H9 (cell line): ENCODE results near the gene NEK8. TPM values are rescaled to one million over a fixed set of nuclear protein-coding genes. Genes with fewer than 3 reads are reported as not detected.

Source experiments
- DNase-seq: peaks from one replicate; pipeline ENCODE4 v3.0.0-alpha.2; 2017
- H2AFZ ChIP-seq: one replicate; pipeline ENCODE4 v1.6.1; 2013; ENCODE audit warnings: mild to moderate bottlenecking, low read length, control low read depth, moderate library complexity
- H2AK5ac ChIP-seq: 2 replicates; pipeline ENCODE4 v1.6.1; 2013; ENCODE audit warnings: low read length, control low read depth, mixed read lengths; ENCODE audit not compliant: insufficient read length
- H2BK120ac ChIP-seq: one replicate; pipeline ENCODE4 v1.6.1; 2013; ENCODE audit warnings: low read depth, mild to moderate bottlenecking, low read length, control low read depth, inconsistent platforms; ENCODE audit not compliant: poor library complexity, severe bottlenecking
- H2BK12ac ChIP-seq: 2 replicates; pipeline ENCODE4 v1.6.1; 2013; ENCODE audit warnings: low read length, control low read depth, mixed read lengths, low read depth; ENCODE audit not compliant: insufficient read length
- H2BK15ac ChIP-seq: 2 replicates; pipeline ENCODE4 v1.6.1; 2013; ENCODE audit warnings: low read depth, low read length, control low read depth
- H2BK20ac ChIP-seq: one replicate; pipeline ENCODE4 v1.6.1; 2013; ENCODE audit warnings: low read depth, mild to moderate bottlenecking, low read length, control low read depth, inconsistent platforms; ENCODE audit not compliant: poor library complexity, severe bottlenecking
- H2BK5ac ChIP-seq: 2 replicates; pipeline ENCODE4 v1.6.1; 2013; ENCODE audit warnings: low read length, control low read depth, mixed read lengths; ENCODE audit not compliant: insufficient read length
- H3K14ac ChIP-seq: 2 replicates; pipeline ENCODE4 v1.6.1; 2013; ENCODE audit warnings: low read length, control low read depth; ENCODE audit not compliant: insufficient read depth
- H3K18ac ChIP-seq: 2 replicates; pipeline ENCODE4 v1.6.1; 2013; ENCODE audit warnings: low read depth, mild to moderate bottlenecking, mixed read lengths, low read length, control low read depth; ENCODE audit not compliant: insufficient read length
- H3K23ac ChIP-seq: 2 replicates; pipeline ENCODE4 v1.6.1; 2013; ENCODE audit warnings: low read length, control low read depth, mixed read lengths, low read depth; ENCODE audit not compliant: insufficient read length
- H3K23me2 ChIP-seq: 2 replicates; pipeline ENCODE4 v1.6.1; 2013; ENCODE audit warnings: low read depth, mild to moderate bottlenecking, mixed read lengths, low read length, control low read depth; ENCODE audit not compliant: insufficient read length, poor library complexity, severe bottlenecking
- H3K27ac ChIP-seq: 2 replicates; pipeline ENCODE4 v1.5.1; 2013; ENCODE audit warnings: low read length, control low read depth, mixed read lengths, low read depth; ENCODE audit not compliant: insufficient read length
- H3K27me3 ChIP-seq: 2 replicates; pipeline ENCODE4 v1.6.1; 2013; ENCODE audit warnings: low read length, control low read depth, inconsistent platforms; ENCODE audit not compliant: insufficient read depth
- H3K4ac ChIP-seq: 2 replicates; pipeline ENCODE4 v1.6.1; 2013; ENCODE audit warnings: low read depth, mild to moderate bottlenecking, control low read depth, inconsistent platforms, low read length, moderate library complexity
- H3K4me1 ChIP-seq: 2 replicates; pipeline ENCODE4 v1.6.1; 2013; ENCODE audit warnings: low read length, control low read depth, inconsistent platforms; ENCODE audit not compliant: insufficient read depth
- H3K4me2 ChIP-seq: 2 replicates; pipeline ENCODE4 v1.6.1; 2013; ENCODE audit warnings: low read length, control low read depth, mixed read lengths; ENCODE audit not compliant: insufficient read length, insufficient read depth
- H3K56ac ChIP-seq: 2 replicates; pipeline ENCODE4 v1.6.1; 2013; ENCODE audit warnings: low read depth, mild to moderate bottlenecking, mixed read lengths, low read length, control low read depth; ENCODE audit not compliant: insufficient read length
- H3K79me1 ChIP-seq: 2 replicates; pipeline ENCODE4 v1.6.1; 2013; ENCODE audit warnings: low read depth, mild to moderate bottlenecking, moderate library complexity, low read length, control low read depth, inconsistent platforms; ENCODE audit not compliant: insufficient read depth, poor library complexity, severe bottlenecking
- H3K79me2 ChIP-seq: 2 replicates; pipeline ENCODE4 v1.6.1; 2013; ENCODE audit warnings: low read length, control low read depth, inconsistent platforms; ENCODE audit not compliant: insufficient read depth
- H3K9ac ChIP-seq: 2 replicates; pipeline ENCODE4 v1.6.1; 2013; ENCODE audit warnings: low read length, control low read depth, mixed read lengths; ENCODE audit not compliant: insufficient read length; ENCODE audit errors: extremely low read depth
- H3K9me3 ChIP-seq: one replicate; pipeline ENCODE4 v1.6.1; 2013; ENCODE audit warnings: low read depth, low read length, inconsistent platforms; ENCODE audit not compliant: control insufficient read depth
- H3T11ph ChIP-seq: one replicate; pipeline ENCODE4 v1.6.1; 2013; ENCODE audit warnings: mild to moderate bottlenecking, low read length, control low read depth, inconsistent platforms
- H4K20me1 ChIP-seq: one replicate; pipeline ENCODE4 v1.6.1; 2013; ENCODE audit not compliant: control insufficient read depth, insufficient read length, insufficient read depth
- H4K5ac ChIP-seq: 2 replicates; pipeline ENCODE4 v1.6.1; 2013; ENCODE audit warnings: low read depth, mild to moderate bottlenecking, mixed read lengths, low read length, control low read depth; ENCODE audit not compliant: insufficient read length
- H4K8ac ChIP-seq: replicated peaks from 2 replicates; pipeline ENCODE4 v1.6.1; 2013; ENCODE audit warnings: low read length, control low read depth, mixed read lengths, low read depth; ENCODE audit not compliant: insufficient read length
- H4K91ac ChIP-seq: 2 replicates; pipeline ENCODE4 v1.6.1; 2013; ENCODE audit warnings: low read depth, mild to moderate bottlenecking, moderate library complexity, mixed read lengths, low read length, control low read depth; ENCODE audit not compliant: insufficient read length
- H3K27ac Mint-ChIP-seq, 3 experiments: 2 replicates in 2 of 3; 3 replicates in 1 of 3; pipeline ENCODE4 v1.8.0; 2020 to 2021; ENCODE audit warnings: mixed read lengths in 3 of 3, mild to moderate bottlenecking in 1 of 3, moderate library complexity in 1 of 3
- H3K27me3 Mint-ChIP-seq: 2 replicates; pipeline ENCODE4 v1.8.0; 2021; ENCODE audit warnings: low read depth, mild to moderate bottlenecking, moderate library complexity, mixed read lengths
- H3K36me3 Mint-ChIP-seq, 3 experiments: 2 replicates in 2 of 3; 3 replicates in 1 of 3; pipeline ENCODE4 v1.8.0; 2020 to 2021; ENCODE audit warnings: low read depth in 3 of 3, mixed read lengths in 3 of 3; ENCODE audit not compliant: insufficient read depth in 1 of 3
- H3K4me1 Mint-ChIP-seq, 2 experiments: 2 replicates each; pipeline ENCODE4 v1.8.0; 2020; ENCODE audit warnings: mixed read lengths in 2 of 2
- H3K4me3 Mint-ChIP-seq, 2 experiments: 2 replicates in 1 of 2; 3 replicates in 1 of 2; pipeline ENCODE4 v1.8.0; 2020 to 2021; ENCODE audit warnings: mild to moderate bottlenecking in 2 of 2, mixed read lengths in 2 of 2, moderate library complexity in 1 of 2
- H3K9me3 Mint-ChIP-seq, 2 experiments: 2 replicates in 1 of 2; 3 replicates in 1 of 2; pipeline ENCODE4 v1.8.0; 2020; ENCODE audit warnings: mild to moderate bottlenecking in 2 of 2, mixed read lengths in 2 of 2, moderate library complexity in 1 of 2
- CTCF ChIP-seq: fragments of 200-600 bp; sonication (generic); conservative IDR thresholded peaks from 3 replicates; pipeline ENCODE4 v1.8.0; 2021; ENCODE audit warnings: antibody characterized with exemption, mild to moderate bottlenecking
- WGBS: extraction: QIAGEN DNeasy Blood & Tissue Kit; methylation state at CpG from one replicate; pipeline ENCODE4 v1.1.7; 2013; ENCODE audit warnings: missing lambda C conversion rate, low lambda C conversion rate, mixed read lengths; ENCODE audit not compliant: insufficient read length; ENCODE audit errors: extremely low coverage; 5-methylcytosine and 5-hydroxymethylcytosine counted together
- total RNA-seq: library from RNA; stranded (reverse); gene quantifications from 2 replicates; pipeline ENCODE4 v1.2.1, GENCODE V29; 2021

Gene NEK8
- total RNA-seq, 1 experiment from 2014 or later = 18.8 TPM

DNA sequence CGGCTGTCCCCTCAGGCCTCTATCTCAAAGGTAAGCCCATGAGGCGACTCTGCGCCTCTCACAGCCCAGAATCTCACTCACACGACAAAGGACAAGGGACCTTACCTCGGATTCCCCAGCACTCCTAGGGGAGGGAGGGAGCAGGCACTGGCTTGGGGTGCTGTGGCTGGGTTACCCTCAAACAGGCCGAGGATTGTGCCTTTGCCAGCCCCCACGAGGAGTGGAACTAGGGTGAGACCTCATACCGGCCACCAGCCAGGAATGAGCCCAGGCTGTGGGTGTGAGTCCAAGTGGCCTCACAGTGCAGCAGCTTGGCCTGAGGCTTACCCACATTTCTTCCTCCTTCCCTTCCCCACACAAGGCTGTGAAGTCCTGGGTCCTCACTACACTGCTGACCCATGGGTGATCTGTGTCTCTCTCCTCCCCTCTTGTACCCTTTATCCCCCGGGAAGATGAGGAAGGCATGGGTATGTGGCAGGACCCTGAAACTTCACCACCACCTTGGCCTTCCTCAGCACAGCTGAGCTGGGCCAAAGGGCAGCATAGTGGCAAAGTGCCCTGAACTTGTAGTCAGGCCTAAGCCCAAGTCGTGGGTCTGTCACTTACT is 22.8 kb upstream of the NEK8 start:
- Histone ChIP-seq H3K23ac (no peak overlapping the region), H3K4me2 (no peak overlapping the region), H3T11ph (no peak overlapping the region), H3K9me3 (no peaks in the 10 kb centered on the region), H4K20me1 (peaks cover 4% of the 10 kb centered on the region), H3K27ac (no peak overlapping the region), H3K79me2 (no peaks in the 10 kb centered on the region), H3K27me3 (no peaks in the 10 kb centered on the region), H2AK5ac (no peak overlapping the region), H3K18ac (no peak overlapping the region), H2BK120ac (no peak overlapping the region), H4K5ac (no peak overlapping the region), H2BK12ac (no peak overlapping the region), H3K4me1 (no peaks in the 10 kb centered on the region), H3K14ac (no peak overlapping the region), H3K56ac (no peak overlapping the region), H4K91ac (no peak overlapping the region), H2BK5ac (no peak overlapping the region), H3K23me2 (peaks cover 5% of the 10 kb centered on the region), H3K9ac (no peak overlapping the region), H2BK15ac (no peak overlapping the region), H2AFZ (no peak overlapping the region), H3K4ac (no peak overlapping the region), H2BK20ac (no peak overlapping the region), H3K79me1 (no peaks in the 10 kb centered on the region), H4K8ac (no peak overlapping the region)
- Mint-ChIP-seq H3K4me3 (no peak overlapping the region), H3K27ac (peak overlapping the region; percentile 3 to 96 (median 91); a peak in 5 of 7 replicates), H3K27me3 (no peaks in the 10 kb centered on the region), H3K4me1 (peaks cover 36 to 44% of the 10 kb centered on the region in 2 experiments), H3K9me3 (no peaks in the 10 kb centered on the region), H3K36me3 (peaks cover 19 to 52% (median 40%) of the 10 kb centered on the region in 3 experiments; a peak in 6 of 7 replicates)
- no peak for DNase-seq
- no peak for TF ChIP-seq CTCF
- no CpG with 5 or more reads among the region's 10 CpGs for WGBS
